ENCODE data around the gene MOB1A.
"Not testable (repeated sequence)": the region's sequence is repeated elsewhere in the genome, so short reads cannot be mapped to it uniquely, and the experiment has no call there.

GRCh38 chr2:74186706-74187105, 8.0 kb upstream of the MOB1A start:
- not testable (repeated sequence) for TF ChIP-seq CTCF (IDR thresholded peaks at IDR 0.05; ENCODE audit: low read length); EZH2 (IDR thresholded peaks at IDR 0.05; ENCODE audit: borderline replicate concordance, low read length)

Data from OCI-LY1 (cell line).